Lung (tissue), 12 donors: ENCODE measurements around the gene WSCD2. TPM values are rescaled to one million over a fixed set of nuclear protein-coding genes. Genes with fewer than 3 reads are reported as not detected.

Experiments
- ATAC-seq: fragments of 200-7000 bp; cut with Tn5 transposase; one replicate; pipeline ENCODE4 v1.9.1; 2020; ENCODE audit warnings: moderate number of reproducible peaks; ENCODE audit not compliant: insufficient read depth, low FRiP score
- DNase-seq, 3 donors: peaks; one replicate each; pipeline ENCODE4 v3.0.0-alpha.2; 2013 to 2017
- H3K27ac ChIP-seq, 2 donors: one replicate each; pipeline ENCODE4 v1.5.1; 2013; ENCODE audit warnings: mild to moderate bottlenecking in 2 of 2, moderate library complexity in 2 of 2, control low read depth in 1 of 2, inconsistent platforms in 1 of 2, low read depth in 1 of 2, low read length in 1 of 2
- H3K27me3 ChIP-seq, 3 donors: one replicate each; pipeline ENCODE4 v1.5.1; 2013; ENCODE audit warnings: low read length in 2 of 3; ENCODE audit not compliant: control insufficient read depth in 3 of 3, insufficient read depth in 3 of 3
- H3K36me3 ChIP-seq, 4 donors: one replicate each; pipeline ENCODE4 v1.5.1; 2013; ENCODE audit warnings: low read length in 4 of 4, mild to moderate bottlenecking in 1 of 4, moderate library complexity in 1 of 4; ENCODE audit not compliant: control insufficient read depth in 4 of 4, insufficient read depth in 4 of 4
- H3K4me1 ChIP-seq, 5 donors: one replicate each; pipeline ENCODE4 v1.5.1; 2013; ENCODE audit warnings: low read length in 5 of 5, mild to moderate bottlenecking in 2 of 5, moderate library complexity in 1 of 5; ENCODE audit not compliant: control insufficient read depth in 5 of 5, insufficient read depth in 5 of 5
- H3K4me3 ChIP-seq: one replicate; pipeline ENCODE4 v1.5.1; 2013; ENCODE audit warnings: mild to moderate bottlenecking, control low read depth, moderate library complexity
- H3K9ac ChIP-seq, 2 donors: one replicate each; pipeline ENCODE4 v1.5.1; 2013; ENCODE audit warnings: low read length in 2 of 2, control low read depth in 1 of 2; ENCODE audit not compliant: insufficient read depth in 1 of 2
- H3K9me3 ChIP-seq, 4 donors: one replicate each; pipeline ENCODE4 v1.5.1; 2013; ENCODE audit warnings: low read length in 3 of 4, mild to moderate bottlenecking in 1 of 4, moderate library complexity in 1 of 4; ENCODE audit not compliant: control insufficient read depth in 4 of 4, insufficient read depth in 3 of 4
- CTCF ChIP-seq: IDR thresholded peaks from 2 replicates; pipeline ENCODE4 v1.5.1; 2012; ENCODE audit warnings: mild to moderate bottlenecking; ENCODE audit errors: control extremely low read depth, extremely low read depth
- WGBS, 2 donors: extraction: QIAGEN DNeasy Blood & Tissue Kit; methylation state at CpG; one replicate each; pipeline ENCODE4 v1.1.7; 2013; 5-methylcytosine and 5-hydroxymethylcytosine counted together
- polyA plus RNA-seq, 2 donors: library from polyadenylated mRNA; stranded (reverse); fragments of 200-250 nt; gene quantifications; one replicate each; pipeline ENCODE4 v1.2.1, GENCODE V29; 2013
- total RNA-seq, 2 donors: library from RNA; depleted of rRNA in 1 of 2; stranded (reverse); fragments of >200 nt in 1 of 2; gene quantifications; one replicate each; pipeline ENCODE4 v1.2.1, GENCODE V29; 2014 to 2021
- donor health status: control.
- donor health status: control.
- donor health status: Bipolar disorder and iron deficiency.
- donor health status: healthy.
- donor health status: DM: yes; HTN: yes; CAD: no.

The WSCD2 gene
- total and polyA plus RNA-seq, 4 donors, result 0.02 to 1.8 (median 0.40) TPM

- Histone ChIP-seq H3K9me3 (peaks cover 0 to 8% (median 1%) of the 10 kb centered on the region in 4 donors), H3K27ac (no peak overlapping the region), H3K9ac (no peak overlapping the region), H3K4me3 (no peak overlapping the region), H3K36me3 (no peaks in the 10 kb centered on the region), H3K4me1 (peaks cover 0 to 7% (median 0%) of the 10 kb centered on the region in 5 donors), H3K27me3 (peaks cover 0 to 1% (median 0%) of the 10 kb centered on the region in 3 donors)
- 74 to 83% methylated on average over 6 of the region's 6 CpGs for WGBS, 2 donors
- DNase-seq (no peak), ATAC-seq (no peak)
- TF ChIP-seq CTCF, result no peak
These were observed 7.8 kb upstream of the WSCD2 start for GRCh38 chr12:108121320-108121719.

- 84 to 91% methylated on average over 2 of the region's 2 CpGs for WGBS, 2 donors
- Histone ChIP-seq H3K27me3 (peaks cover 0 to 6% (median 2%) of the 10 kb centered on the region in 3 donors), H3K9me3 (peaks cover 0 to 9% (median 1%) of the 10 kb centered on the region in 4 donors), H3K4me3 (no peak overlapping the region), H3K36me3 (no peaks in the 10 kb centered on the region), H3K4me1 (peaks cover 0 to 3% (median 0%) of the 10 kb centered on the region in 5 donors), H3K27ac (no peak overlapping the region), H3K9ac (no peak overlapping the region)
- no peak for TF ChIP-seq CTCF
- ATAC-seq (no peak), DNase-seq (no peak)
These were observed 7.2 kb upstream of the WSCD2 start for GRCh38 chr12:108121728-108122471.

GRCh38 chr12:108122644-108123043 lies 6.4 kb upstream of the WSCD2 start:
- TF ChIP-seq CTCF, result no peak
- 80 to 89% methylated on average over 2 of the region's 2 CpGs for WGBS, 2 donors
- no peak overlapping the region for H3K4me3 ChIP-seq
- no peak overlapping the region for H3K9ac ChIP-seq
- no peak overlapping the region for H3K27ac ChIP-seq
- peaks cover 0 to 13% (median 10%) of the 10 kb centered on the region in 3 donors for H3K27me3 ChIP-seq
- no peaks in the 10 kb centered on the region for H3K36me3 ChIP-seq
- ATAC-seq (no peak), DNase-seq (no peak)
- peaks cover 0 to 3% (median 0%) of the 10 kb centered on the region in 5 donors for H3K4me1 ChIP-seq
- peaks cover 0 to 9% (median 1%) of the 10 kb centered on the region in 4 donors for H3K9me3 ChIP-seq
